ENCODE data around the gene RAD50. TPM values are rescaled to one million over a fixed set of nuclear protein-coding genes. Genes with fewer than 3 reads are reported as not detected.
A peak's percentile ranks its signal among the peaks of the same experiment; 100 is the strongest.

RAD50 gene
- total RNA-seq, 2 experiments from 2014 or later = 30.4 to 34.5 TPM

DNA sequence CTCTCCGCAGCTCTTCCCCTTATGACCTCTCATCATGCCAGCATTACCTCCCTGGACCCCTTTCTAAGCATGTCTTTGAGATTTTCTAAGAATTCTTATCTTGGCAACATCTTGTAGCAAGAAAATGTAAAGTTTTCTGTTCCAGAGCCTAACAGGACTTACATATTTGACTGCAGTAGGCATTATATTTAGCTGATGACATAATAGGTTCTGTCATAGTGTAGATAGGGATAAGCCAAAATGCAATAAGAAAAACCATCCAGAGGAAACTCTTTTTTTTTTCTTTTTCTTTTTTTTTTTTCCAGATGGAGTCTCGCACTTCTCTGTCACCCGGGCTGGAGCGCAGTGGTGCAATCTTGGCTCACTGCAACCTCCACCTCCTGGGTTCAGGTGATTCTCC, 80.5 kb downstream of the RAD50 start:
- H3K27me3 Mint-ChIP-seq (ENCODE audit: low read depth) = no peaks in the 10 kb centered on the region
- ChIA-PET POLR2A (interaction anchor here (0.6 to 1.3 kb wide), 2 partner anchors 22 to 415 kb away, joined by 3 read pairs; partner anchors contain the start of gene HSPA4), CTCF (interaction anchor here (1.2 to 3.4 kb wide), 2 partner anchors 25 to 110 kb away, joined by 4 to 15 read pairs; no protein-coding TSS in a partner anchor)
- DNase-seq = no peak
- peaks cover 60% of the 10 kb centered on the region for H3K36me3 Mint-ChIP-seq (ENCODE audit: low read depth)
- H3K9me3 Mint-ChIP-seq (ENCODE audit: insufficient read depth) = no peaks in the 10 kb centered on the region
- no peak overlapping the region for H3K27ac Mint-ChIP-seq
- no peak for ATAC-seq
- H3K4me3 Mint-ChIP-seq = no peak overlapping the region
- peaks cover 77% of the 10 kb centered on the region for H3K4me1 Mint-ChIP-seq (ENCODE audit: low read depth)

GRCh38 chr5:132639706-132640130, 82.9 kb downstream of the RAD50 start:
- H3K4me3 Mint-ChIP-seq = peak overlapping the region; percentile 26
- CTCF ChIA-PET = interaction anchor here (1.0 to 3.4 kb wide), 9 partner anchors 8 to 180 kb away, joined by 3 to 15 read pairs (median 5); no protein-coding TSS in a partner anchor
- peak; percentile 69 for ATAC-seq
- peak; percentile 66 for DNase-seq
- H3K36me3 Mint-ChIP-seq (ENCODE audit: low read depth) = peaks cover 64% of the 10 kb centered on the region
- no peaks in the 10 kb centered on the region for H3K27me3 Mint-ChIP-seq (ENCODE audit: low read depth)
- H3K4me1 Mint-ChIP-seq (ENCODE audit: low read depth) = peaks cover 86% of the 10 kb centered on the region
- H3K27ac Mint-ChIP-seq = peak overlapping the region; percentile 91
- POLR2A ChIA-PET = interaction anchor here (1.3 kb wide), 1 partner anchor 181 kb away, joined by 3 read pairs; no protein-coding TSS in a partner anchor
- no peaks in the 10 kb centered on the region for H3K9me3 Mint-ChIP-seq (ENCODE audit: insufficient read depth)

- Mint-ChIP-seq H3K27ac (peak overlapping the region; percentile 91), H3K27me3 (ENCODE audit: low read depth) (no peaks in the 10 kb centered on the region), H3K36me3 (ENCODE audit: low read depth) (peaks cover 62% of the 10 kb centered on the region), H3K4me3 (no peak overlapping the region), H3K9me3 (ENCODE audit: insufficient read depth) (no peaks in the 10 kb centered on the region), H3K4me1 (ENCODE audit: low read depth) (peaks cover 78% of the 10 kb centered on the region)
- DNase-seq (no peak), ATAC-seq (no peak)
- ChIA-PET POLR2A (interaction anchor here (0.8 to 1.7 kb wide), 4 partner anchors 18 to 150 kb away, joined by 3 to 4 read pairs (median 4); partner anchors contain the start of genes IL13, IRF1 and RAD50), CTCF (interaction anchor here (1.0 to 2.3 kb wide), 11 partner anchors 11 to 179 kb away, joined by 3 to 7 read pairs (median 4); no protein-coding TSS in a partner anchor)
Observed at GRCh38 chr5:132640613-132641012, 83.8 kb downstream of the RAD50 start.

GRCh38 chr5:132641241-132641723, 84.5 kb downstream of the RAD50 start:
- Mint-ChIP-seq H3K36me3 (ENCODE audit: low read depth) (peaks cover 62% of the 10 kb centered on the region), H3K27me3 (ENCODE audit: low read depth) (no peaks in the 10 kb centered on the region), H3K27ac (peak overlapping the region; percentile 91), H3K9me3 (ENCODE audit: insufficient read depth) (no peaks in the 10 kb centered on the region), H3K4me3 (no peak overlapping the region), H3K4me1 (ENCODE audit: low read depth) (peaks cover 71% of the 10 kb centered on the region)
- POLR2A ChIA-PET = interaction anchor here (0.8 to 1.7 kb wide), 5 partner anchors 17 to 151 kb away, joined by 3 to 4 read pairs (median 3); partner anchors contain the start of genes IL13, IRF1 and RAD50
- ATAC-seq = peak; percentile 27
- DNase-seq = peak; percentile 44
- CTCF ChIA-PET = interaction anchor here (1.0 to 2.3 kb wide), 11 partner anchors 12 to 179 kb away, joined by 3 to 7 read pairs (median 4); no protein-coding TSS in a partner anchor

DNA sequence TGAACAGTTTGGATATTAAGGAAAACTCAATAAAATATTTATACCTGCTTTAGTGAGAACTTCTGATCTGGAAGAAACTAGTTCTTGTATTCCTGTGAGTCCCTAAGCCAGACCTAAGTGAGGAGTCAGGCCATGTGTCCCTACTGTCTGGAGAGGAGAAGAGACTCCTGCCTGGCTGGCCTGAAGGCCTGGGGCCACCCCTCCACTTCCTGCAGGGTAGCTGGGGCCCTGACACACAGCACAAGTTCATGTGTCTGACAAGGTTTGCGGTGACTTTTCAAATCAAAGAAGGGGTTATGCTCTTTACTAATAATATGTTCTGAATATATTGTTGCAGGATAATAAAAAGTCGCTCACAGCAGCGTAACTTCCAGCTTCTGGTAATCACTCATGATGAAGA, 85.1 kb downstream of the RAD50 start:
- ChIA-PET POLR2A (interaction anchor here (1.1 to 1.7 kb wide), 3 partner anchors 20 to 85 kb away, joined by 3 to 4 read pairs (median 3); partner anchors contain the start of gene RAD50), CTCF (interaction anchor here (1.1 to 2.3 kb wide), 7 partner anchors 12 to 141 kb away, joined by 3 to 7 read pairs (median 4); partner anchors contain the start of gene IL13)
- H3K4me1 Mint-ChIP-seq (ENCODE audit: low read depth) = peaks cover 67% of the 10 kb centered on the region
- peaks cover 65% of the 10 kb centered on the region for H3K36me3 Mint-ChIP-seq (ENCODE audit: low read depth)
- H3K9me3 Mint-ChIP-seq (ENCODE audit: insufficient read depth) = no peaks in the 10 kb centered on the region
- no peak overlapping the region for H3K4me3 Mint-ChIP-seq
- ATAC-seq (no peak), DNase-seq (no peak)
- H3K27ac Mint-ChIP-seq = peak overlapping the region; percentile 67
- no peaks in the 10 kb centered on the region for H3K27me3 Mint-ChIP-seq (ENCODE audit: low read depth)

GRCh38 chr5:132644177-132644576, 87.4 kb downstream of the RAD50 start:
- H3K9me3 Mint-ChIP-seq (ENCODE audit: insufficient read depth) = peaks cover 9% of the 10 kb centered on the region
- peaks cover 64% of the 10 kb centered on the region for H3K36me3 Mint-ChIP-seq (ENCODE audit: low read depth)
- ATAC-seq = no peak
- no peak for DNase-seq
- CTCF ChIA-PET = interaction anchor here (1.8 kb wide), 2 partner anchors 14 to 117 kb away, joined by 4 to 6 read pairs; partner anchors contain the start of gene IL13
- POLR2A ChIA-PET = no interaction called here
- no peaks in the 10 kb centered on the region for H3K27me3 Mint-ChIP-seq (ENCODE audit: low read depth)
- peaks cover 47% of the 10 kb centered on the region for H3K4me1 Mint-ChIP-seq (ENCODE audit: low read depth)
- H3K4me3 Mint-ChIP-seq = no peak overlapping the region
- no peak overlapping the region for H3K27ac Mint-ChIP-seq

- POLR2A ChIA-PET = interaction anchor here (0.8 kb wide), 1 partner anchor 11 kb away, joined by 3 read pairs; no protein-coding TSS in a partner anchor
- no peak overlapping the region for H3K27ac Mint-ChIP-seq
- peaks cover 54% of the 10 kb centered on the region for H3K36me3 Mint-ChIP-seq (ENCODE audit: low read depth)
Observed at GRCh38 chr5:132646583-132647266, 89.9 kb downstream of the RAD50 start.

DNA sequence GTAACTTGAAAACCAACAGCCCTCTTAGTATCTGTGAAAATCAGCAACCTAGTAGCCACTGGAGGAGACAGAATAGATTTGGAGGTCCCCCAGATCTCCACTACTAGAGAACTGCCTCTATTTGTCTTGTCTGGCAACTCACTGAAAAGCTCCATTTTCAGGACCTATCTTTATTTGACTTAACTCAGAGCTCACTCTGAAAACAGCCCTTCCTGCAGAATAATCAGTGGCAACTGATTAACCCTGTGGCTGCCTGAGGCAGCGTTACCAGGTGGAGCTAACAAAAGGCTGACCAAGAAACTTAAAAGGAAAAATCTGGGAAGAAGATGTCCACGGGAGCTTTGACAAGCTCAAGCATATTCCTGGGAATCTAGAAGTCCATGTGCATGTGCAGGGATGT, 90.7 kb downstream of the RAD50 start:
- H3K9me3 Mint-ChIP-seq (ENCODE audit: insufficient read depth) = peaks cover 9% of the 10 kb centered on the region
- peaks cover 47% of the 10 kb centered on the region for H3K36me3 Mint-ChIP-seq (ENCODE audit: low read depth)
- no peak for ATAC-seq
- H3K27me3 Mint-ChIP-seq (ENCODE audit: low read depth) = peaks cover 2% of the 10 kb centered on the region
- peaks cover 14% of the 10 kb centered on the region for H3K4me1 Mint-ChIP-seq (ENCODE audit: low read depth)
- peak; percentile 9 for DNase-seq
- no peak overlapping the region for H3K4me3 Mint-ChIP-seq
- H3K27ac Mint-ChIP-seq = no peak overlapping the region
- ChIA-PET CTCF (interaction anchor here (2.0 kb wide), 1 partner anchor 8 kb away, joined by 6 read pairs; no protein-coding TSS in a partner anchor), POLR2A (interaction anchor here (1.0 kb wide), 1 partner anchor 20 kb away, joined by 3 read pairs; no protein-coding TSS in a partner anchor)

More at GRCh38 chr5:132646583-132647266, 89.9 kb downstream of the RAD50 start:
- Mint-ChIP-seq H3K4me3 (no peak overlapping the region), H3K9me3 (ENCODE audit: insufficient read depth) (peaks cover 9% of the 10 kb centered on the region), H3K4me1 (ENCODE audit: low read depth) (peaks cover 22% of the 10 kb centered on the region), H3K27me3 (ENCODE audit: low read depth) (peaks cover 2% of the 10 kb centered on the region)
- peak; percentile 19 for DNase-seq
- ATAC-seq = no peak
- CTCF ChIA-PET = interaction anchor here (2.0 kb wide), 1 partner anchor 8 kb away, joined by 6 read pairs; no protein-coding TSS in a partner anchor

DNA sequence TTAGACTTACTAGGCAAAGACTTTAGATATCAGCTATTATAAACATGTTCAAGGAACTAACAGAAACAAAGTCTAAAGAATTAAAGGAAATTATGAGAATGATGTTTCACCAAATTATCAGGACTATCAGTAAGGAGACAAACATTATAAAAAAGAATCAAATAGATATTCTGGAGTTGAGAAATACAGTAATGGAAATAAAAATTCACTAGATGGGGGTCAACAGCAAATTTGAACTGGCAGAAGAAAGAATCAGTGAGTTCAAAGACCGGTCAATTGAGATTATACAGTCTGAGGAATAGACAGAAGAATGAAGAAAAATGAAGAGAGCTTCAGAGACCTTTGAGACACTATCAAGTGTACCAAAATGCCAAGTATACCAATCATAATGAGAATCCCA, 91.6 kb downstream of the RAD50 start:
- H3K9me3 Mint-ChIP-seq (ENCODE audit: insufficient read depth) = peaks cover 9% of the 10 kb centered on the region
- H3K4me1 Mint-ChIP-seq (ENCODE audit: low read depth) = peaks cover 5% of the 10 kb centered on the region
- ATAC-seq = no peak
- H3K27me3 Mint-ChIP-seq (ENCODE audit: low read depth) = peaks cover 3% of the 10 kb centered on the region
- POLR2A ChIA-PET = interaction anchor here (1.0 kb wide), 1 partner anchor 19 kb away, joined by 3 read pairs; no protein-coding TSS in a partner anchor
- CTCF ChIA-PET = interaction anchor here (1.4 to 2.0 kb wide), 2 partner anchors 9 to 59 kb away, joined by 3 to 6 read pairs; no protein-coding TSS in a partner anchor
- H3K27ac Mint-ChIP-seq = no peak overlapping the region
- H3K4me3 Mint-ChIP-seq = no peak overlapping the region
- H3K36me3 Mint-ChIP-seq (ENCODE audit: low read depth) = peaks cover 38% of the 10 kb centered on the region
- no peak for DNase-seq

DNA sequence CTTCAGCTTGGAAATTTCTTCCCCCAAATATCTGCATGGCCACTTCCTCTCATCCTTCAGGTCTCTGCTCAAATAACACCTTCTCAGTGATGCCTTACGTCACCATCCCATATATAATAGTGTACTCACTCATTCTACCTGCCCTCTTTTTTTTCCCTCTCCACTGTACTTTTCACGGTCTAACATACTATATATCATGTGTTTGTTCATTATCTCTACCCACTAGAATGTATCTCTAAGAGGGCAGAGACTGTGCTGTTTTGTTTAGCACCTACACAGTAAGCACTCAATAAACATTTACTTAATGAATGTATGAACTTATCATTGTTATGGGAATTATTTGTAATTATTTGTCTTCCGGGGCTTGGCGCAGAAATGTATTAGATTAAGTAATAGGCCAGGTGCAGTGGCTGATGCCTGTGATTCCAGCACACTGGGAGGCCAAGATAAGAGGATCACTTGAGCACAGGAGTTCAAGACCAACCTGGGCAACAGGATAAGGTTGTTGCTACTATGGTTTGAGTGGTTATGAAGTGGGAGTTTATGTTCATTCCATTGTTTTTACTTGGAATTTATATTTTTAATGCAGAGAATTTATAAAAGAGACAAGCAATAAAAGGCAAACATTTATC, 95.2 kb downstream of the RAD50 start:
- H3K9me3 Mint-ChIP-seq (ENCODE audit: insufficient read depth) = peaks cover 9% of the 10 kb centered on the region
- no peak overlapping the region for H3K4me3 Mint-ChIP-seq
- peaks cover 8% of the 10 kb centered on the region for H3K27me3 Mint-ChIP-seq (ENCODE audit: low read depth)
- CTCF ChIA-PET = no interaction called here
- DNase-seq = no peak
- no peak for ATAC-seq
- peaks cover 17% of the 10 kb centered on the region for H3K36me3 Mint-ChIP-seq (ENCODE audit: low read depth)
- H3K27ac Mint-ChIP-seq = no peak overlapping the region
- peaks cover 8% of the 10 kb centered on the region for H3K4me1 Mint-ChIP-seq (ENCODE audit: low read depth)
- POLR2A ChIA-PET = no interaction called here

DNA sequence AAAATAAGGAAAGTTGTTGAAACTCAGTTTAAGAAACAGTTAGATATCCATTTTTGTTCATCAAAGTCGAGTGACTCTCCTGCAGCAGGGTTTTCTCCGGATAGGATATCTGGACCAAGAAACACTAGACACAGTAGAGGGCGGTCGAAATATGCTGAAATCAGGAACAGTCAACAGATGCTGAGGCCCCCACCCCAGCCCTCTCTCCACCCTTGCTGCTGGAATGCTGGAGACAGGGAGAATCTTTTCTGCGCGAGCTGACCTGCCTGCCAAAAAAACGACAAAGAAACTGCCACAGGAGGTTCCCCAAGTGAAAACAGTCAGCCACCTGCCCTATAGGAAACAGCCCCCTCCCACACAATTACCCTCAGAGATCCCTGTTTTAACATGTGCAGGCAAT, 96.9 kb downstream of the RAD50 start:
- ChIA-PET POLR2A (interaction anchor here (0.7 kb wide), 1 partner anchor 40 kb away, joined by 3 read pairs; no protein-coding TSS in a partner anchor), CTCF (no interaction called here)
- DNase-seq (no peak), ATAC-seq (no peak)
- H3K27ac Mint-ChIP-seq = no peak overlapping the region
- H3K36me3 Mint-ChIP-seq (ENCODE audit: low read depth) = peaks cover 4% of the 10 kb centered on the region
- no peak overlapping the region for H3K4me3 Mint-ChIP-seq
- peaks cover 8% of the 10 kb centered on the region for H3K27me3 Mint-ChIP-seq (ENCODE audit: low read depth)
- H3K4me1 Mint-ChIP-seq (ENCODE audit: low read depth) = peaks cover 21% of the 10 kb centered on the region
- peaks cover under 1% of the 10 kb centered on the region for H3K9me3 Mint-ChIP-seq (ENCODE audit: insufficient read depth)

Measured in activated CD8-positive, alpha-beta T cell treated with anti-CD3 and anti-CD28 coated beads, Interleukin-2, amount 10 ng/mL, durations not matched to agents 7 days and 5 days (primary cell).